ENCODE measurements around the gene JUNB.

DNA sequence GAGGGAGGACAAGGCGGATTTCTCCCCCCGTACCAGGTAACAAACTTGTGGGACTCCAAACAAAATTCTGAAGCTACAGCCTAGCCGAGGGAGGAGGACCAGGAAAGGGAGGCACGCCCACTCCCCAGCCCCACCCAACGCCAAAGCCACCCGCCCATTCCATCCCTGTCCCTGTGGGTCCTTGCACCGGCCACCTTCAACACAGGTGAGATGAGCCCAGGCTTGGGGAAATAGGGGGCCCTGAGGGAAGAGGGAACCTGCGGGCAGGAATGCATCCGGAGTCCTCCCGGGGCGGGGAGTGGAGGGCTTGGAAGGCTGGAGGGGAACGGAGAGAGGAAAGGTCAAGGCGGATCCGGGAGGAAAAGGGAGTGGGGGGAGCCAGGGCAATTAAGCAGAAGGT is 39.7 kb upstream of the JUNB start, which contains the start of gene BEST2:
- TF ChIP-seq FOXP4 (CRISPR knock-in tag; IDR thresholded peaks at IDR 0.05) (no peak), CREB1 (CRISPR knock-in tag; IDR thresholded peaks at IDR 0.05) (no peak)
- TF ChIP-seq, protein P1, sequence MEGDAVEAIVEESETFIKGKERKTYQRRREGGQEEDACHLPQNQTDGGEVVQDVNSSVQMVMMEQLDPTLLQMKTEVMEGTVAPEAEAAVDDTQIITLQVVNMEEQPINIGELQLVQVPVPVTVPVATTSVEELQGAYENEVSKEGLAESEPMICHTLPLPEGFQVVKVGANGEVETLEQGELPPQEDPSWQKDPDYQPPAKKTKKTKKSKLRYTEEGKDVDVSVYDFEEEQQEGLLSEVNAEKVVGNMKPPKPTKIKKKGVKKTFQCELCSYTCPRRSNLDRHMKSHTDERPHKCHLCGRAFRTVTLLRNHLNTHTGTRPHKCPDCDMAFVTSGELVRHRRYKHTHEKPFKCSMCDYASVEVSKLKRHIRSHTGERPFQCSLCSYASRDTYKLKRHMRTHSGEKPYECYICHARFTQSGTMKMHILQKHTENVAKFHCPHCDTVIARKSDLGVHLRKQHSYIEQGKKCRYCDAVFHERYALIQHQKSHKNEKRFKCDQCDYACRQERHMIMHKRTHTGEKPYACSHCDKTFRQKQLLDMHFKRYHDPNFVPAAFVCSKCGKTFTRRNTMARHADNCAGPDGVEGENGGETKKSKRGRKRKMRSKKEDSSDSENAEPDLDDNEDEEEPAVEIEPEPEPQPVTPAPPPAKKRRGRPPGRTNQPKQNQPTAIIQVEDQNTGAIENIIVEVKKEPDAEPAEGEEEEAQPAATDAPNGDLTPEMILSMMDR (IDR thresholded peaks at IDR 0.05): no peak

Data from WTC11 (cell line).